ENCODE results near the gene WDFY2. TPM values are rescaled to one million over a fixed set of nuclear protein-coding genes. Genes with fewer than 3 reads are reported as not detected.

WDFY2 gene
- total RNA-seq, 1 experiment from 2014 or later: 26.4 TPM

GRCh38 chr13:51771418-51772104, 187.3 kb downstream of the WDFY2 start:
- no CpG with 5 or more reads among the region's 17 CpGs for WGBS (ENCODE audit: extremely low coverage, insufficient read length, low lambda C conversion rate)
- no peak for TF ChIP-seq CTCF (conservative IDR thresholded peaks at IDR 0.05)
- peaks cover 27% of the 10 kb centered on the region in 2 experiments for H3K4me1 Mint-ChIP-seq
- no peak overlapping the region for H3K4me2 ChIP-seq (ENCODE audit: insufficient read depth, insufficient read length, low read length)
- no peaks in the 10 kb centered on the region for H3K79me2 ChIP-seq (ENCODE audit: insufficient read depth, low read length)
- no peaks in the 10 kb centered on the region for H4K20me1 ChIP-seq (ENCODE audit: control insufficient read depth, insufficient read depth, insufficient read length)
- no peak overlapping the region for H3K18ac ChIP-seq (ENCODE audit: insufficient read length, low read depth, low read length)
- no peak for DNase-seq
- H3K27ac Mint-ChIP-seq: peak overlapping the region in 2 of 3 experiments; percentile 44 to 78; a peak in 3 of 7 replicates
- H2BK15ac ChIP-seq (ENCODE audit: low read depth, low read length): no peak overlapping the region
- H3K4me3 Mint-ChIP-seq: no peak overlapping the region
- no peak overlapping the region for H3K27ac ChIP-seq (ENCODE audit: insufficient read length, low read depth, low read length)
- H2BK120ac ChIP-seq (ENCODE audit: low read depth, low read length, poor library complexity, severe bottlenecking): no peak overlapping the region
- H3K23me2 ChIP-seq (ENCODE audit: insufficient read length, low read depth, low read length, poor library complexity, severe bottlenecking): no peaks in the 10 kb centered on the region
- no peak overlapping the region for H4K91ac ChIP-seq (ENCODE audit: insufficient read length, low read depth, low read length)
- H3K56ac ChIP-seq (ENCODE audit: insufficient read length, low read depth, low read length): no peak overlapping the region
- H2BK20ac ChIP-seq (ENCODE audit: low read depth, low read length, poor library complexity, severe bottlenecking): no peak overlapping the region
- H2BK12ac ChIP-seq (ENCODE audit: insufficient read length, low read depth, low read length): no peak overlapping the region
- no peak overlapping the region for H4K5ac ChIP-seq (ENCODE audit: insufficient read length, low read depth, low read length)
- H2AK5ac ChIP-seq (ENCODE audit: insufficient read length, low read length): no peak overlapping the region
- no peaks in the 10 kb centered on the region for H3K9me3 ChIP-seq (ENCODE audit: control insufficient read depth, low read depth, low read length)
- H3T11ph ChIP-seq (ENCODE audit: low read length): no peak overlapping the region
- no peak overlapping the region for H4K8ac ChIP-seq (replicated peaks; ENCODE audit: insufficient read length, low read depth, low read length)
- H3K4me1 ChIP-seq (ENCODE audit: insufficient read depth, low read length): 0 out of 2 replicates have a peak, but pooled peaks cover 3% of the 10 kb centered on the region
- H3K14ac ChIP-seq (ENCODE audit: insufficient read depth, low read length): no peak overlapping the region
- no peak overlapping the region for H3K4ac ChIP-seq (ENCODE audit: low read depth, low read length)
- H2BK5ac ChIP-seq (ENCODE audit: insufficient read length, low read length): no peak overlapping the region
- H3K23ac ChIP-seq (ENCODE audit: insufficient read length, low read depth, low read length): no peak overlapping the region
- no peaks in the 10 kb centered on the region; the same call in 1 of the 2 replicates for H3K27me3 Mint-ChIP-seq (ENCODE audit: low read depth)
- H3K36me3 Mint-ChIP-seq (ENCODE audit: insufficient read depth in 1 of 3, low read depth in 3 of 3): peaks cover 0 to 8% (median 0%) of the 10 kb centered on the region in 3 experiments; a peak in 3 of 7 replicates
- H2AFZ ChIP-seq (ENCODE audit: low read length): no peak overlapping the region
- H3K9me3 Mint-ChIP-seq: no peaks in the 10 kb centered on the region
- no peak overlapping the region for H3K9ac ChIP-seq (ENCODE audit: extremely low read depth, insufficient read length, low read length)
- no peaks in the 10 kb centered on the region for H3K27me3 ChIP-seq (ENCODE audit: insufficient read depth, low read length)
- no peaks in the 10 kb centered on the region for H3K79me1 ChIP-seq (ENCODE audit: insufficient read depth, low read depth, low read length, poor library complexity, severe bottlenecking)
